ENCODE measurements around the gene OSBPL5. TPM values are rescaled to one million over a fixed set of nuclear protein-coding genes. Genes with fewer than 3 reads are reported as not detected.
"Not testable (repeated sequence)": the region's sequence is repeated elsewhere in the genome, so short reads cannot be mapped to it uniquely, and the experiment has no call there.

OSBPL5 gene
- total RNA-seq, 2 donors from 2014 or later = 6.8 to 8.1 TPM

DNA sequence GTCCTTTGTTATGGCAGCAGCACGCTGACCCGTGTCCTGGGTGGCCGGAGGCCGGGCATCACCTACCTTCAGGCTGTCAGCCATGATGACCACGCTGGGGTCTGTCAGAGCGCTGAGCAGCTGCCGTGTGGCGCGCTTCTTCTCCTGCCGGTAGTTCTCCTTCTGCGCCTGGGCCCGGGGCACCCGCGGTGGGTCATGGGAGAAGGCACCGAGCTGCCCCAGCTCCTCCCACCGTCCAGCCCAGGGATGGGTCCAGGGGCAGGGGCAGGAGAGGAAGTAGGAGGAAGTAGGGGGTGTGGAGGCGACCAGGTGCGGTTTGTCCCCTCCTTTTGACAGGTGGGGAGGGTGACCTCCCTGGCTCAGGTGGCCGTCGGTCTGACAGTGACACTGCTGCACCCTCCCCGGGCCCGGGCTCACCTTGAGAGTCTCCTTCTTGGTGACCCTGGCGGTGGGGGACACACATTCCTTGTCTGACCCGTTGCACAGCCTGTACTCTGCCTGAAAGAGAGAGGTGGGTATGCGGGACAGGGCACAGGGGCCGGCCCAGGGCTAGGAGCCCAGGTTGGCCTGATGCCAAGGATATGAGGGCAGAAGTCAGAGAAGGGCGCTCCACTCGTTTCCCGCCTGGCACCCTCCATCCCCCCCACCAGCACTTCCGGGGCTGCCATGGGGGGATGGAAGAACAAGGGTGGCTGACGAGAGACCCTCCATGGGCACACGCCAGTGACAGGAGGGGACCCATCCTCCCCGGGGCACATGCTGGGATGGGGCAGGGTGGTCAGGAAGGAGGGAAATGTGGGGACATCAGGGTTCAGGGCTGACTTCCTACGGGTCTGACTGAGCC lies 43.0 kb downstream of the OSBPL5 start:
- ATAC-seq = no peak
- Mint-ChIP-seq H3K27me3 (no peaks in the 10 kb centered on the region), H3K27ac (no peak overlapping the region), H3K36me3 (ENCODE audit: low read depth) (no peaks in the 10 kb centered on the region), H3K4me1 (no peaks in the 10 kb centered on the region), H3K4me3 (no peak overlapping the region)
- peak in 2 of 3 donors; percentile 5 to 10 for DNase-seq
- no peaks in the 10 kb centered on the region for H3K9me3 ChIP-seq (ENCODE audit: control insufficient read depth, low read length, poor library complexity, severe bottlenecking)

DNA sequence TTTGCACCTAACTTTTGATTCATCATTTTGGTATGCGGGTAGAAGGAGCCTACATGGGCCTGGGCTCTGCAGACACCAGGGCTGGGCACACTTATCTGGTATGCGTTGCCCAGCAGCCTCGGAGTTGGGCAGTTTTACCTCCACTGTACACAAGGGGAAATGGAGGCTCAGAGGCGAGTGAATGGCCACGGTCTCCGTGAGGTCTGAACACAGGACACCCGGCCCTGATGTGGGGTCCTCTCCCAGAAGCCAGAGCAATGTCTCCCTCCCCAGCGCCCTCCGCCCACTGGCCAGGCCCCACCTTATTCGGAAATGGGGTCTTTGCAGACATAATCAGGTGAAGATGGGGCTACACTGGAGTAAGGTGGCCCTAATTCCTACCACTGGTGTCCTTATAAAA lies 43.7 kb downstream of the OSBPL5 start:
- ATAC-seq (no peak), DNase-seq (peak in 1 of 3 donors; percentile 4)
- Mint-ChIP-seq H3K36me3 (ENCODE audit: low read depth) (no peaks in the 10 kb centered on the region), H3K27ac (no peak overlapping the region), H3K4me3 (no peak overlapping the region), H3K4me1 (no peaks in the 10 kb centered on the region), H3K27me3 (no peaks in the 10 kb centered on the region)
- no peaks in the 10 kb centered on the region for H3K9me3 ChIP-seq (ENCODE audit: control insufficient read depth, low read length, poor library complexity, severe bottlenecking)

DNA sequence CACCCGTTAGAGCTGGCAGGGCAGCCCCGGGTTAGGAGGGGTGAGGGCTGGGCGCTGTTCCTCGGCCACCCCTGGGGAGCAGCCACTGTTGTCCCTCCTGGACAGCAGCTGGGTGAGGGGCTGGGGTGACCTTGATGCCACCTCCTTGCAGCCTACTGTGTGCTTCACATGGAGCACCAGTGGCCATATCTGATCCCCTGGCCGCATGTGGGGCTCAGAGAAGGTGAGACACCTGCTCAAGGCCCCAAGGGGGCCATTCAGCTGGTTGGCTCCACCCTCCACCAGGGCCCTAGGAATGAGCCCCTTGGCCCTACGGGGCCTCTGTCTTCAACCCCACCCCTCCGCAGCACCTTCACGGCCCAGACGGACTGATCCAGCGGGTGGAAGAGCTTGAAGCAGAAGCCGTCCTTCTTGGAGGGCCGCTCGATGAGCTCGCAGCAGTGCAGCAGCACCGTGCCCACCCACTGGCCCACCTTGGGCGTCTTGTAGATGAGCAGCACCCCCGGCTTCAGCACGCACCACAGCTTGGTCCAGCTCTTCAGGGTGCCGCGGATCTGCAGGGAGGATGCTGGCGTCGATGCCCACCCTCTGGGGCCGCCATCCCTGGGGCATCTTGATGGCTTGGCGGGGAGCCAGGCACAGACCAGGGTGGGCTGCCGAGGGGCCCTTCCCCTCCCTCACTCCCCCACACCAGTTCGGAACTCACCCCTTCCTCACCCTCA lies 44.9 kb downstream of the OSBPL5 start:
- peak in 1 of 3 donors; percentile 9 for DNase-seq
- Mint-ChIP-seq H3K27ac (no peak overlapping the region), H3K4me1 (no peaks in the 10 kb centered on the region), H3K36me3 (ENCODE audit: low read depth) (no peaks in the 10 kb centered on the region), H3K4me3 (no peak overlapping the region), H3K27me3 (no peaks in the 10 kb centered on the region)
- no peaks in the 10 kb centered on the region for H3K9me3 ChIP-seq (ENCODE audit: control insufficient read depth, low read length, poor library complexity, severe bottlenecking)
- ATAC-seq = no peak

DNA sequence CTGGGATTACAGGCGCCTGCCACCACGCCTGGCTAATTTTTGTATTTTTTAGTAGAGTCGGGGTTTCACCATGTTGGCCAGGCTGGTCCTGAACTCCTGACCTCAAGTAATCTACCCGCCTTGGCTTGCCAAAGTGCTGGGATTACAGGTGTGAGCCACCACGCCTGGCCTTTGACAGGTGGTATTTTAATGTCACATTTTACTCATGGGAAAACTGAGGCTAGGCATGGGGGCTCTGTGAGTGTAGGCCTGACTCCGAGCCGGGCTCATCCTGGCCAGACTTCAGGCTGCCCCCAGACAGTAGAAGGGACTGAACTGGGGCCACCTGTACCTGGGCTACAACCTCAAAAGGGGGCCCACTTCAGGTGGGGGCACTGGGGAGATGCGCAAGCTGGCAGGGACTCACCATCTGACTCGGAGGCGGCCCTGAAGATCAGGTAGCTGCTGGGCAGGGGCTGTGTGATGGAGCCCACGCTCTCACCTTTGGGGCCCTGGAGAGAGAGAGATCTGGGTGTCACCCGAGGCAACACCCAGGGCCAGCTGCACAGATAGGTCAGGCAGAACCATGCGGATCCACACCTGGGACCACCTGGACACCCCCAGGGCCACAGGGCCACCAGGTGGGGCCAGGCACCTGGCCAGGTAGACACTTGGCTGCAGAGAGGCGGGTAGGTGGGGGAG lies 45.8 kb downstream of the OSBPL5 start:
- DNase-seq = no peak
- H3K27me3 Mint-ChIP-seq = no peaks in the 10 kb centered on the region
- no peak overlapping the region for H3K4me3 Mint-ChIP-seq
- ATAC-seq = no peak
- no peaks in the 10 kb centered on the region for H3K9me3 ChIP-seq (ENCODE audit: control insufficient read depth, low read length, poor library complexity, severe bottlenecking)
- no peaks in the 10 kb centered on the region for H3K4me1 Mint-ChIP-seq
- no peak overlapping the region for H3K27ac Mint-ChIP-seq
- no peaks in the 10 kb centered on the region for H3K36me3 Mint-ChIP-seq (ENCODE audit: low read depth)

DNA sequence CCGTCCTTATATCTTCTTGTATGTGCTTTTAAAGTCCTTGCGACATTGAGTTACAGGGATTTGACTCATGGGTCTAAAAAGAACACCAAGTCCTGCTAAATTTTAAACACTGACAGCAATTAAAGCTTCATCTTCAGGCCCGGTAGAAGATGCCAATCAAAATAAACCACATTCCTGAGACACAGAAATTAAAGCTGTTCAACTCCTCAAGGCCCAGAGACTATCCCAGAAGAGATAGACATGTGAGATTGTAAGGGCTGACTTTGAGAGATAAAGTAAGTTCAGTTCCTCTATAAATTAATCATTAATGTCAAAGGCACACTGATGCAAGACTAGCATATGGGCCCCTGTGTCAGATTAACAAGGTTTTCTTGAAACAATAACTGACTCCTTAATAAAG lies 49.8 kb downstream of the OSBPL5 start:
- no peak overlapping the region for H3K4me3 Mint-ChIP-seq
- H3K27me3 Mint-ChIP-seq = no peaks in the 10 kb centered on the region
- H3K4me1 Mint-ChIP-seq = no peaks in the 10 kb centered on the region
- ATAC-seq (no peak), DNase-seq (no peak)
- H3K9me3 ChIP-seq (ENCODE audit: control insufficient read depth, low read length, poor library complexity, severe bottlenecking) = no peaks in the 10 kb centered on the region
- H3K36me3 Mint-ChIP-seq (ENCODE audit: low read depth) = no peaks in the 10 kb centered on the region
- no peak overlapping the region for H3K27ac Mint-ChIP-seq

DNA sequence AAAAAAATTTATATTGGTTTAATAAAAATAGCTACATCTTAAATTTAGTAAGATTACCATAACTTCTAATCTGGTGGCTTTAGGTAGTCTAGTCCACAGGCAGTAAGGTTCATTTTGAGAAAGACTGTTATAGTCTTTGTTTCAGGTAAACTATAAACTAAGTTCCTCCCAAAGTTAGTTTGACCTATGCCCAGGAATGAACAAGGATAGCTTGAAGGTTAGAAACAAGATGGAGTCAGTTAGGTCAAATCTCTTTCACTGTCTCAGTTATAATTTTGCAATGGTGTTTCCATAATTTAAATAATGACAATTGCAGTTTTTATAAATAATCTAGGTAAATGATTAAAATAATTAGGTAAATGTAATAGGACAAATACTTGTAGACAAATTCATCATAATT lies 51.4 kb downstream of the OSBPL5 start:
- not testable (repeated sequence) for H3K27ac Mint-ChIP-seq; H3K4me3 Mint-ChIP-seq; DNase-seq; H3K27me3 Mint-ChIP-seq; H3K36me3 Mint-ChIP-seq (ENCODE audit: low read depth); ATAC-seq; H3K9me3 ChIP-seq (ENCODE audit: control insufficient read depth, low read length, poor library complexity, severe bottlenecking); H3K4me1 Mint-ChIP-seq

DNA sequence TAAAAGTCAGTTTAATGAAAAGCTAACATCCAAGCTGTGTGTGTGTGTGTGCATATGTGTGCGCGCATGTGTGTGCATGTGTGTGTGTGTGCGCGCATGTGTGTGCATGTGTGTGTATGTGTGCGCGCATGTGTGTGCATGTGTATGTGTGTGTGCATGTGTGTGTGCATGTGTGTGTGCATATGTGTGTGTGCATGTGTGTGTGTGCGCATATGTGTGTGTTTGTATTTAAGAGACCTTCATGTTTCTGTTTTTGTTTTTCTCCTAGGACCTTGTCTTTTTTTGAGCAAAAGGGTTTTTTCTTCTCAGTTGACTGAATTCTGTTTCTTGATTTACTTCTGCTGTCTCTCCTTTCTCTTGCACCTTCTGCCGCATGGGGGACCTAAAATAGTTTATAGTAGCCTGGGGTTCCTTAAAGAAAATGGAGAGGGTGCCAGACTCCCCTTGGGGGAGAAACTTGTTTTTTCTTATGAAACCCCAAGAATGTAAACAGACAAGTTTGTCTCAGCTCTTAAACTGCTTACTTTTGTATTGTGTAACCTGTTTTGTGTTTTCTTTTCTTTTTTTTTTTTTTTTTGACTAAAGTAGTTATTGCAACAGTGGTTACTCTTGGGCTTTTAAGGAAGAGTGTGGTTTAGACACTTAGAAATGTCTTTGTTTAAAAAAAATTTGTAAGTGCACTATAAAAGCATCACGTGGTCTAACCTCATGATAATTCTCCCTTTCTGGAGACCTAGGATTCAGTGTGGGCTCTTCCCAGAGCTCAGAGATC lies 53.0 kb downstream of the OSBPL5 start:
- peaks cover 3% of the 10 kb centered on the region for H3K36me3 Mint-ChIP-seq (ENCODE audit: low read depth)
- peaks cover 4% of the 10 kb centered on the region for H3K27me3 Mint-ChIP-seq
- peak overlapping the region; percentile 43 for H3K27ac Mint-ChIP-seq
- no peaks in the 10 kb centered on the region for H3K4me1 Mint-ChIP-seq
- H3K9me3 ChIP-seq (ENCODE audit: control insufficient read depth, low read length, poor library complexity, severe bottlenecking) = no peaks in the 10 kb centered on the region
- H3K4me3 Mint-ChIP-seq = no peak overlapping the region
- no peak for DNase-seq
- ATAC-seq = no peak

DNA sequence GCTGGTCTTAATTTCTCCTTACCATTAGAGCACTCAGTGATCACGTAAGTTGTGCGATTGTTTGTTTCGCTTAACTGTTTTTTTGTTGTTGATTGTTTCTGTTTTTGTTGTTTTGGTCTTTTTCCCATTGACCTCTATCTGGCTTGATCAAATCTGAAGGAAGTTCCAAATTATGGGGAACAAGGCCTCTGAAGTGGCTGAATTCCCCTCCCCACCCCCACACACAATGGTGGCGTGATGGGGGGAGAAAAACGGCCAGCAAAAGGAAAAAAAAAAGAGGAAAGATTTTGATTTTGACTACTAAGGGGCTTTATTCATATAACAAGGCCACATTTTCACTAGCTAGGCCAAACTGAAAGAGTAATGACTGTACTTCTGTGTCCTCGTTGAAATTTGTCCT lies 53.6 kb downstream of the OSBPL5 start:
- DNase-seq = no peak
- H3K36me3 Mint-ChIP-seq (ENCODE audit: low read depth) = peaks cover 3% of the 10 kb centered on the region
- no peak overlapping the region for H3K4me3 Mint-ChIP-seq
- H3K4me1 Mint-ChIP-seq = no peaks in the 10 kb centered on the region
- ATAC-seq = no peak
- H3K9me3 ChIP-seq (ENCODE audit: control insufficient read depth, low read length, poor library complexity, severe bottlenecking) = no peaks in the 10 kb centered on the region
- peak overlapping the region; percentile 43 for H3K27ac Mint-ChIP-seq
- peaks cover 4% of the 10 kb centered on the region for H3K27me3 Mint-ChIP-seq

DNA sequence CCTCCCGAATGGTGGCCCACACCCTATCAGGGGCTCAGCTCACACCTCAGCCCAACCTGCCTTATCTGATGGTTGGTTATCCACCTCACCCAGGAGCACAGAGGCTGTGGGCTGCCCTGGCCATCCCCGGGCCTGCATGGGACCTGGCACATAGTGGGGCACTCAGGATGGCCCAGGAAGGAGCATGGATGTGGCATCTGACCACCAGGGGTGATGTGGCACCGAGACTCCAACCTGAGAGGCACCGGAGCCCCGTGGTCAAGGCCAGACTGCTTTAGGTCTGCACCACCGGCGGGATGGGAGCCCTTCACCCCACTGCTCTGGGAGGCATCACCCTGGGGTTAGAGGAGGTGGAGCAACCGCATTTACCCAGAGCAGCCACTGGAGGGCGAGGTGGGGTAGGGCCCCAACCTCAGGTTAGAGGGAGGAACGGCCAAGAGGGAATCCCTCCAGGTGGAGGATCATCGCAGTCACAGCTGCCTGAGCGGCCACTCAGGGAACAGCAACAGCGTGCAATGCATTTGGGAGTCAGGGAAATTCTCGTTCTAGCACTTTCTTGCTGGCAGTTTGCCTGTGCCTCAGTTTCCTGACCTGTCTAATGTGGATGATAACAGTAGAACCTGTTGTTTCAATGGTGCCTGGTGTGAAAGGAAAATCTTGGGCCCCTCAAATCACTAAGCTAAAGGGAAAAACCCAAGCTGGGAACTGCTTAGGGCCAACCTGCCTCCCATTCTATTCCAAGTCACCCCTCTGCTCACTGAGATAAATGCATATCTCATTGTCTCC lies 55.0 kb downstream of the OSBPL5 start:
- Mint-ChIP-seq H3K27ac (no peak overlapping the region), H3K4me3 (no peak overlapping the region), H3K36me3 (ENCODE audit: low read depth) (peaks cover 3% of the 10 kb centered on the region), H3K27me3 (peaks cover 4% of the 10 kb centered on the region), H3K4me1 (no peaks in the 10 kb centered on the region)
- ATAC-seq (peak; percentile 61), DNase-seq (peak in 2 of 3 donors; percentile 11 to 13)
- H3K9me3 ChIP-seq (ENCODE audit: control insufficient read depth, low read length, poor library complexity, severe bottlenecking) = no peaks in the 10 kb centered on the region

DNA sequence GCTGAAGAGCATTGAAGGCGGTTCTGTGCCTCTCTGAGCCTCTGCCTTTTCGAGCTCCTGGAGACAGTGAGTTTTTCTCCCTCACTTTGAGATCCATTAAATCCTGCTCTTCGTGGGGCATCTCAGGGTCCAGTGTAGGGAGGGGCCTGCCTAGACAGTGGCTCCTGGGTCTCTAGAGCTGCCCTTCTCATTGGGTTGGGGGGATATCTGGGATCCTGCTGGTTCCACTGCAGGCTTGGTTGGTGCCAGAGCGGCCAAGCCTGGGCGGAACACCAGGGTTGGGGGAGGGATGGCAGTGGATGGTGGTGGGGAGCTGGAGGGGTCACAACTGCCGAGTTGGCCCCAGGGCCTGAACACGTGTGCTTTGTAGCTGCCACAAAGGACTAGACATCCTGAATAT lies 55.7 kb downstream of the OSBPL5 start:
- no peak for DNase-seq
- Mint-ChIP-seq H3K36me3 (ENCODE audit: low read depth) (peaks cover 3% of the 10 kb centered on the region), H3K4me3 (no peak overlapping the region), H3K4me1 (no peaks in the 10 kb centered on the region), H3K27me3 (peaks cover 4% of the 10 kb centered on the region), H3K27ac (no peak overlapping the region)
- H3K9me3 ChIP-seq (ENCODE audit: control insufficient read depth, low read length, poor library complexity, severe bottlenecking) = no peaks in the 10 kb centered on the region
- ATAC-seq = no peak

DNA sequence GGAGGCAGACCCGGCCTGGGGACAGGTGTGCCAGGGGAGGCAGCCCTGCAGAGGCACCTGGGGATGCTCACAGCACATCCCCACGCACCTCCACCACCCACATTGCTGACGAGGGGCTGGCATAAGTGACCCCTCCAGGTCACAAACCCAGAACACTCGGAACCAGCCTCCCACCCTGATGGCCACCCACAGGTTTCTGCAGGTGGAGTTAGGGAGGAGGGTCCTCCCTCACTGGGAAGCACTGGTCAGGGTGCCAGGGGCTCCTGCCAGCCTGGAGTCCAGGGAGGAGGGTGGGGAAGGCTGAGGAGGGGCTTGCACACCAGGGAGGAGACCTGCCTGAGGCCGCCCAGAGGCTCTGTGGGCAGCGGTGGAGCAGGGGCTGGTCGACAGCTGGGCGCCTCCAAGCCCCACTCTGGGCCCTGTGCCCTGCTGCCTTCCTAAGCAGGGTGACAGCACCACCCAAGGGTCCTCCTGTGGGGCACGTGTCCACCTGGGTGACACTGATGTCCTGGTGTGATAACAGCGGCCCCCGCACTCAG lies 56.9 kb downstream of the OSBPL5 start:
- Mint-ChIP-seq H3K27ac (no peak overlapping the region), H3K36me3 (ENCODE audit: low read depth) (peaks cover 3% of the 10 kb centered on the region), H3K4me1 (no peaks in the 10 kb centered on the region), H3K27me3 (peaks cover 4% of the 10 kb centered on the region), H3K4me3 (no peak overlapping the region)
- ATAC-seq (no peak), DNase-seq (no peak)
- H3K9me3 ChIP-seq (ENCODE audit: control insufficient read depth, low read length, poor library complexity, severe bottlenecking) = no peaks in the 10 kb centered on the region

DNA sequence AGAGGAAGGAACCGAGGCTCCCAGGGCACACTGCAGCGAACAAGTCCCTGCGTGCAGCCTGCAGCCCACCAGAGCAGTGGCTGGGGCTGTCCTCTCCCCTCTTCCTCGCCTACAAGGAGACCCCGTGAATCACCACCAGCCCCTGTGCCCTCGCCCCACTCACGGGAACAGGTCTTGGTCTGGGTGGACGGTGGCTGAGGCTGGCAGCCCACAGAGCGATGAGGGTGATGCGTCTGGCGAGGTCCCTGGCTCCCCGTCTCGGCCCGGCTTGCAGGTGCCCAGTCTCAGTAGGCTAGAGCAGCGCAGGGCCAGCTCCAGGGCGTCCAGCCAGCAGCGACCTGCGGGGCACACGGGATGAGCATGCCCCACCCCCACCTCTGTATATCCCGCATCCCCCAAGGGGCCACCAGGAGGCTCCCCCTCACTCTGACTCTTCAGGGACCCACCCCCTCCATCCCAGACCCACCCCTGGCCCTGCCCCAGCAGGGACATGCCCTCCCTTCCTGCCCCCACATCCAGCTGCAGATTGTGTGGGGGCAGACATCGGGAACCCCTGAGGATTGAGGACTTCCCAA lies 57.4 kb downstream of the OSBPL5 start:
- DNase-seq = no peak
- peaks cover 4% of the 10 kb centered on the region for H3K27me3 Mint-ChIP-seq

More for the DNA sequence above, 57.4 kb downstream of the OSBPL5 start:
- H3K9me3 ChIP-seq (ENCODE audit: control insufficient read depth, low read length, poor library complexity, severe bottlenecking) = no peaks in the 10 kb centered on the region
- Mint-ChIP-seq H3K27ac (no peak overlapping the region), H3K4me3 (no peak overlapping the region), H3K36me3 (ENCODE audit: low read depth) (peaks cover 3% of the 10 kb centered on the region), H3K4me1 (no peaks in the 10 kb centered on the region)
- ATAC-seq = no peak
